ENCODE results near the gene DDX43. TPM values are rescaled to one million over a fixed set of nuclear protein-coding genes. Genes with fewer than 3 reads are reported as not detected.
A peak's percentile ranks its signal among the peaks of the same experiment; 100 is the strongest.

The DDX43 gene
- total and polyA plus RNA-seq, 10 of the 15 experiments (the other 5 are each of a cell fraction or from before 2014, with no cell fraction given) = 0.12 TPM; not detected in 9

DNA sequence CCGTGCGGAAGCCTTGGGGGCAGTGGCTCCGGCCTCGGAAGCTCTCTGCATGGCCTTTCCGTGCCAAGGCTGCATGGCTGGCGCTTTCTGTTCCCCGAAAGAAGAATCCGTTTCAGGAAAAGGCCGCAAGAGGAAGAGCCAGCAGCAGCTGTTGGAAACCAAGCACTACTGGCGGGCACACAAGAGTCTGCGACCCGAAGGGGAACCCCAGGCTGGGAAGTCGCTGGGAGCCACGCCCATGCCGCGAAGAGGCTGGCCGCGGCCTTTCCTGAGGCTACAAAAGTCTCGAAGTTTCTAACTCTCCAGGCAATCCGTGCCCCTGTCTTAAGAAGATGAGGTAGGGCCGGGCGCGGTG lies 57.5 kb downstream of the DDX43 start, which contains the start of gene CGAS (continued):
- no peak for TF ChIP-seq ATF7 (IDR thresholded peaks at IDR 0.05; ENCODE audit: low read depth)
- TF ChIP-seq EP300 (IDR thresholded peaks at IDR 0.05; ENCODE audit: borderline replicate concordance in 1 of 2, control insufficient read depth in 1 of 2, low read depth in 2 of 2, low read length in 2 of 2) = peak in 1 of 2 experiments; percentile 24; a peak in 1 of 4 replicates
- no peak for TF ChIP-seq MYC (IDR thresholded peaks at IDR 0.05; ENCODE audit: insufficient read depth, insufficient read length, insufficient replicate concordance, low read length, severe bottlenecking)
- TF ChIP-seq IRF4 (IDR thresholded peaks at IDR 0.05; ENCODE audit: low read depth, low read length) = no peak
- peak; percentile 10; the same call in 1 of the 2 replicates for TF ChIP-seq CREM (IDR thresholded peaks at IDR 0.05; ENCODE audit: low read depth)
- TF ChIP-seq SMAD5 (IDR thresholded peaks at IDR 0.05; ENCODE audit: low read depth) = peak; percentile 59; the same call in 1 of the 2 replicates
- TF ChIP-seq BHLHE40 (IDR thresholded peaks at IDR 0.05; ENCODE audit: borderline replicate concordance in 1 of 2, low read depth in 2 of 2, low read length in 1 of 2) = 0 out of 4 replicates have a peak, but pooled peaks of 1 of the 2 experiments have one; percentile 23
- TF ChIP-seq, protein P1, sequence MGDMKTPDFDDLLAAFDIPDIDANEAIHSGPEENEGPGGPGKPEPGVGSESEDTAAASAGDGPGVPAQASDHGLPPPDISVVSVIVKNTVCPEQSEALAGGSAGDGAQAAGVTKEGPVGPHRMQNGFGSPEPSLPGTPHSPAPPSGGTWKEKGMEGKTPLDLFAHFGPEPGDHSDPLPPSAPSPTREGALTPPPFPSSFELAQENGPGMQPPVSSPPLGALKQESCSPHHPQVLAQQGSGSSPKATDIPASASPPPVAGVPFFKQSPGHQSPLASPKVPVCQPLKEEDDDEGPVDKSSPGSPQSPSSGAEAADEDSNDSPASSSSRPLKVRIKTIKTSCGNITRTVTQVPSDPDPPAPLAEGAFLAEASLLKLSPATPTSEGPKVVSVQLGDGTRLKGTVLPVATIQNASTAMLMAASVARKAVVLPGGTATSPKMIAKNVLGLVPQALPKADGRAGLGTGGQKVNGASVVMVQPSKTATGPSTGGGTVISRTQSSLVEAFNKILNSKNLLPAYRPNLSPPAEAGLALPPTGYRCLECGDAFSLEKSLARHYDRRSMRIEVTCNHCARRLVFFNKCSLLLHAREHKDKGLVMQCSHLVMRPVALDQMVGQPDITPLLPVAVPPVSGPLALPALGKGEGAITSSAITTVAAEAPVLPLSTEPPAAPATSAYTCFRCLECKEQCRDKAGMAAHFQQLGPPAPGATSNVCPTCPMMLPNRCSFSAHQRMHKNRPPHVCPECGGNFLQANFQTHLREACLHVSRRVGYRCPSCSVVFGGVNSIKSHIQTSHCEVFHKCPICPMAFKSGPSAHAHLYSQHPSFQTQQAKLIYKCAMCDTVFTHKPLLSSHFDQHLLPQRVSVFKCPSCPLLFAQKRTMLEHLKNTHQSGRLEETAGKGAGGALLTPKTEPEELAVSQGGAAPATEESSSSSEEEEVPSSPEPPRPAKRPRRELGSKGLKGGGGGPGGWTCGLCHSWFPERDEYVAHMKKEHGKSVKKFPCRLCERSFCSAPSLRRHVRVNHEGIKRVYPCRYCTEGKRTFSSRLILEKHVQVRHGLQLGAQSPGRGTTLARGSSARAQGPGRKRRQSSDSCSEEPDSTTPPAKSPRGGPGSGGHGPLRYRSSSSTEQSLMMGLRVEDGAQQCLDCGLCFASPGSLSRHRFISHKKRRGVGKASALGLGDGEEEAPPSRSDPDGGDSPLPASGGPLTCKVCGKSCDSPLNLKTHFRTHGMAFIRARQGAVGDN (IDR thresholded peaks at IDR 0.05) = peak; percentile 68; the same call in 1 of the 2 replicates
- TF ChIP-seq, protein P2, sequence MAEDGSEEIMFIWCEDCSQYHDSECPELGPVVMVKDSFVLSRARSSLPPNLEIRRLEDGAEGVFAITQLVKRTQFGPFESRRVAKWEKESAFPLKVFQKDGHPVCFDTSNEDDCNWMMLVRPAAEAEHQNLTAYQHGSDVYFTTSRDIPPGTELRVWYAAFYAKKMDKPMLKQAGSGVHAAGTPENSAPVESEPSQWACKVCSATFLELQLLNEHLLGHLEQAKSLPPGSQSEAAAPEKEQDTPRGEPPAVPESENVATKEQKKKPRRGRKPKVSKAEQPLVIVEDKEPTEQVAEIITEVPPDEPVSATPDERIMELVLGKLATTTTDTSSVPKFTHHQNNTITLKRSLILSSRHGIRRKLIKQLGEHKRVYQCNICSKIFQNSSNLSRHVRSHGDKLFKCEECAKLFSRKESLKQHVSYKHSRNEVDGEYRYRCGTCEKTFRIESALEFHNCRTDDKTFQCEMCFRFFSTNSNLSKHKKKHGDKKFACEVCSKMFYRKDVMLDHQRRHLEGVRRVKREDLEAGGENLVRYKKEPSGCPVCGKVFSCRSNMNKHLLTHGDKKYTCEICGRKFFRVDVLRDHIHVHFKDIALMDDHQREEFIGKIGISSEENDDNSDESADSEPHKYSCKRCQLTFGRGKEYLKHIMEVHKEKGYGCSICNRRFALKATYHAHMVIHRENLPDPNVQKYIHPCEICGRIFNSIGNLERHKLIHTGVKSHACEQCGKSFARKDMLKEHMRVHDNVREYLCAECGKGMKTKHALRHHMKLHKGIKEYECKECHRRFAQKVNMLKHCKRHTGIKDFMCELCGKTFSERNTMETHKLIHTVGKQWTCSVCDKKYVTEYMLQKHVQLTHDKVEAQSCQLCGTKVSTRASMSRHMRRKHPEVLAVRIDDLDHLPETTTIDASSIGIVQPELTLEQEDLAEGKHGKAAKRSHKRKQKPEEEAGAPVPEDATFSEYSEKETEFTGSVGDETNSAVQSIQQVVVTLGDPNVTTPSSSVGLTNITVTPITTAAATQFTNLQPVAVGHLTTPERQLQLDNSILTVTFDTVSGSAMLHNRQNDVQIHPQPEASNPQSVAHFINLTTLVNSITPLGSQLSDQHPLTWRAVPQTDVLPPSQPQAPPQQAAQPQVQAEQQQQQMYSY (CRISPR knock-in tag; IDR thresholded peaks at IDR 0.05) = no peak
- 0 out of 2 replicates have a peak, but pooled peaks have one; percentile 25 for TF ChIP-seq CBX5 (IDR thresholded peaks at IDR 0.05; ENCODE audit: low read depth)
- TF ChIP-seq MTA2 (IDR thresholded peaks at IDR 0.05; ENCODE audit: low read depth) = no peak
- TF ChIP-seq TBL1XR1 (IDR thresholded peaks at IDR 0.05; ENCODE audit: low read depth, low read length) = no peak; the same call in 1 of the 2 replicates
- TF ChIP-seq SPI1 (IDR thresholded peaks at IDR 0.05; ENCODE audit: borderline replicate concordance, insufficient read depth, low read depth, low read length) = peak; percentile 53; the same call in 1 of the 2 replicates
- no peak for TF ChIP-seq KLF5 (IDR thresholded peaks at IDR 0.05; ENCODE audit: partially characterized antibody)
- TF ChIP-seq, protein P3, sequence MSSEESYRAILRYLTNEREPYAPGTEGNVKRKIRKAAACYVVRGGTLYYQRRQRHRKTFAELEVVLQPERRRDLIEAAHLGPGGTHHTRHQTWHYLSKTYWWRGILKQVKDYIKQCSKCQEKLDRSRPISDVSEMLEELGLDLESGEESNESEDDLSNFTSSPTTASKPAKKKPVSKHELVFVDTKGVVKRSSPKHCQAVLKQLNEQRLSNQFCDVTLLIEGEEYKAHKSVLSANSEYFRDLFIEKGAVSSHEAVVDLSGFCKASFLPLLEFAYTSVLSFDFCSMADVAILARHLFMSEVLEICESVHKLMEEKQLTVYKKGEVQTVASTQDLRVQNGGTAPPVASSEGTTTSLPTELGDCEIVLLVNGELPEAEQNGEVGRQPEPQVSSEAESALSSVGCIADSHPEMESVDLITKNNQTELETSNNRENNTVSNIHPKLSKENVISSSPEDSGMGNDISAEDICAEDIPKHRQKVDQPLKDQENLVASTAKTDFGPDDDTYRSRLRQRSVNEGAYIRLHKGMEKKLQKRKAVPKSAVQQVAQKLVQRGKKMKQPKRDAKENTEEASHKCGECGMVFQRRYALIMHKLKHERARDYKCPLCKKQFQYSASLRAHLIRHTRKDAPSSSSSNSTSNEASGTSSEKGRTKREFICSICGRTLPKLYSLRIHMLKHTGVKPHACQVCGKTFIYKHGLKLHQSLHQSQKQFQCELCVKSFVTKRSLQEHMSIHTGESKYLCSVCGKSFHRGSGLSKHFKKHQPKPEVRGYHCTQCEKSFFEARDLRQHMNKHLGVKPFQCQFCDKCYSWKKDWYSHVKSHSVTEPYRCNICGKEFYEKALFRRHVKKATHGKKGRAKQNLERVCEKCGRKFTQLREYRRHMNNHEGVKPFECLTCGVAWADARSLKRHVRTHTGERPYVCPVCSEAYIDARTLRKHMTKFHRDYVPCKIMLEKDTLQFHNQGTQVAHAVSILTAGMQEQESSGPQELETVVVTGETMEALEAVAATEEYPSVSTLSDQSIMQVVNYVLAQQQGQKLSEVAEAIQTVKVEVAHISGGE (CRISPR knock-in tag; IDR thresholded peaks at IDR 0.05) = no peak
- no peak for TF ChIP-seq YBX1 (IDR thresholded peaks at IDR 0.05)
- peak; percentile 59; the same call in 1 of the 2 replicates for TF ChIP-seq DPF2 (IDR thresholded peaks at IDR 0.05)
